Measurements from ENCODE around the gene CACNB1. TPM values are rescaled to one million over a fixed set of nuclear protein-coding genes. Genes with fewer than 3 reads are reported as not detected.

CACNB1 gene
- total and polyA plus RNA-seq, 2 of the 13 experiments (the other 11 are each of a cell fraction or from before 2014, with no cell fraction given) = 0.75 to 1.5 TPM

GRCh38 chr17:39244600-39245570 is 47.4 kb upstream of the CACNB1 start (continued):
- TF ChIP-seq ZNF407 (CRISPR knock-in tag; IDR thresholded peaks at IDR 0.05; ENCODE audit: not compliant biosample characterization) (no peak), GPBP1L1 (CRISPR knock-in tag; IDR thresholded peaks at IDR 0.05) (no peak), ZNF335 (CRISPR knock-in tag; IDR thresholded peaks at IDR 0.05) (no peak), UBTF (CRISPR knock-in tag; IDR thresholded peaks at IDR 0.05) (peak; percentile 17; the same call in 1 of the 2 replicates), PRDM15 (CRISPR knock-in tag; IDR thresholded peaks at IDR 0.05) (no peak), HMG20B (CRISPR knock-in tag; conservative IDR thresholded peaks at IDR 0.05) (0 out of 2 replicates have a peak, but pooled peaks have one; percentile 8)
